Upper lobe of left lung (tissue), 4 donors: ENCODE results near the gene RTL10.

Experiments
- POLR2A ChIP-seq, 4 donors: fragments of 450-650 bp; IDR thresholded peaks; one replicate each; pipeline ENCODE4 v1.5.1; 2016 to 2017; ENCODE audit warnings: antibody characterized with exemption in 4 of 4, mild to moderate bottlenecking in 2 of 4
- TF ChIP-seq, protein P1 (sequence below), 6 experiments: fragments of 450-650 bp in 4 of 6; fragments of 200-600 bp in 2 of 6; sonication (generic) in 2 of 6; IDR thresholded peaks; one replicate each; pipeline ENCODE4 v1.5.1; 2016 to 2019; ENCODE audit warnings: antibody characterized with exemption in 6 of 6

- TF ChIP-seq, protein P1, sequence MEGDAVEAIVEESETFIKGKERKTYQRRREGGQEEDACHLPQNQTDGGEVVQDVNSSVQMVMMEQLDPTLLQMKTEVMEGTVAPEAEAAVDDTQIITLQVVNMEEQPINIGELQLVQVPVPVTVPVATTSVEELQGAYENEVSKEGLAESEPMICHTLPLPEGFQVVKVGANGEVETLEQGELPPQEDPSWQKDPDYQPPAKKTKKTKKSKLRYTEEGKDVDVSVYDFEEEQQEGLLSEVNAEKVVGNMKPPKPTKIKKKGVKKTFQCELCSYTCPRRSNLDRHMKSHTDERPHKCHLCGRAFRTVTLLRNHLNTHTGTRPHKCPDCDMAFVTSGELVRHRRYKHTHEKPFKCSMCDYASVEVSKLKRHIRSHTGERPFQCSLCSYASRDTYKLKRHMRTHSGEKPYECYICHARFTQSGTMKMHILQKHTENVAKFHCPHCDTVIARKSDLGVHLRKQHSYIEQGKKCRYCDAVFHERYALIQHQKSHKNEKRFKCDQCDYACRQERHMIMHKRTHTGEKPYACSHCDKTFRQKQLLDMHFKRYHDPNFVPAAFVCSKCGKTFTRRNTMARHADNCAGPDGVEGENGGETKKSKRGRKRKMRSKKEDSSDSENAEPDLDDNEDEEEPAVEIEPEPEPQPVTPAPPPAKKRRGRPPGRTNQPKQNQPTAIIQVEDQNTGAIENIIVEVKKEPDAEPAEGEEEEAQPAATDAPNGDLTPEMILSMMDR (IDR thresholded peaks at IDR 0.05), result no peak
- TF ChIP-seq POLR2A (IDR thresholded peaks at IDR 0.05), result no peak
Observed at GRCh38 chr22:19900707-19901436, 46.2 kb upstream of the RTL10 start.
